Caco-2 (cell line): ENCODE results near the gene GNS. TPM values are rescaled to one million over a fixed set of nuclear protein-coding genes. Genes with fewer than 3 reads are reported as not detected.

ENCODE experiments used
- BruUV-seq: library from RNA; stranded (reverse); fragments of 400-500 nt; replicated peaks from 2 replicates; lab custom pipeline; 2021; lab: Mats Ljungman, UMichigan
- CTCF ChIA-PET: fragments of 300-600 bp; sonication (Branson Sonifier 250); formaldehyde crosslinking; loops from one replicate; lab custom pipeline; 2022; ENCODE audit warnings: antibody characterized with exemption; lab: Charles Lee
- POLR2A ChIA-PET: fragments of 300-600 bp; sonication (Branson Sonifier 250); formaldehyde crosslinking; loops from one replicate; lab custom pipeline; 2022; ENCODE audit warnings: antibody characterized with exemption; lab: Charles Lee
- DNase-seq, 2 experiments: peaks; one replicate each; pipeline versions ENCODE4 v3.0.0 to v3.0.0-alpha.2; 2020 to 2022
- H3K27me3 ChIP-seq: replicated peaks from 2 replicates; pipeline ENCODE4 v1.6.0; 2011; ENCODE audit warnings: low read length; ENCODE audit not compliant: control insufficient read depth, insufficient read depth
- H3K36me3 ChIP-seq: 2 replicates; pipeline ENCODE4 v1.5.1; 2011; ENCODE audit warnings: low read length; ENCODE audit not compliant: control insufficient read depth, insufficient read depth
- H3K4me1 ChIP-seq: fragments of 250-450 bp; sonication (Bioruptor Pico); 2 replicates; pipeline ENCODE4 v1.5.1; 2020; ENCODE audit warnings: mild to moderate bottlenecking
- H3K4me3 ChIP-seq: 2 replicates; pipeline ENCODE4 v1.5.1; 2011; ENCODE audit warnings: low read depth, mild to moderate bottlenecking, control low read depth, low read length
- H3K9me3 ChIP-seq: fragments of 250-450 bp; sonication (Bioruptor Pico); 2 replicates; pipeline ENCODE4 v1.5.1; 2020; ENCODE audit warnings: mild to moderate bottlenecking, moderate library complexity
- H3K27ac Mint-ChIP-seq: one replicate; pipeline ENCODE4 v1.8.0; 2022; ENCODE audit warnings: mixed read lengths; ENCODE audit not compliant: unreplicated experiment
- H3K27me3 Mint-ChIP-seq: one replicate; pipeline ENCODE4 v1.8.0; 2022; ENCODE audit warnings: mixed read lengths; ENCODE audit not compliant: insufficient read depth, unreplicated experiment
- H3K36me3 Mint-ChIP-seq: one replicate; pipeline ENCODE4 v1.8.0; 2022; ENCODE audit warnings: mild to moderate bottlenecking, mixed read lengths; ENCODE audit not compliant: insufficient read depth, unreplicated experiment
- H3K4me1 Mint-ChIP-seq: one replicate; pipeline ENCODE4 v1.8.0; 2022; ENCODE audit warnings: low read depth, mixed read lengths; ENCODE audit not compliant: unreplicated experiment
- H3K4me3 Mint-ChIP-seq: one replicate; pipeline ENCODE4 v1.8.0; 2022; ENCODE audit warnings: mild to moderate bottlenecking, moderate library complexity, mixed read lengths; ENCODE audit not compliant: unreplicated experiment
- H3K9me3 Mint-ChIP-seq: one replicate; pipeline ENCODE4 v1.8.0; 2022; ENCODE audit warnings: mixed read lengths; ENCODE audit not compliant: unreplicated experiment
- CTCF ChIP-seq, 2 experiments: fragments of 200-600 bp in 1 of 2; IDR thresholded peaks; 1 replicate in 1 of 2; 2 replicates in 1 of 2; pipeline versions ENCODE4 v1.5.1 to v1.8.0; 2011 to 2022; ENCODE audit warnings: antibody characterized with exemption in 1 of 2, control low read depth in 1 of 2, inconsistent platforms in 1 of 2, low read depth in 1 of 2, low read length in 1 of 2, mild to moderate bottlenecking in 1 of 2, moderate library complexity in 1 of 2; ENCODE audit not compliant: insufficient read depth in 1 of 2, severe bottlenecking in 1 of 2, unreplicated experiment in 1 of 2
- intact Hi-C: fragments of 100-400 bp; cut with micrococcal nuclease; formaldehyde crosslinking; loops from one replicate; pipeline ENCODE4 v1.10.0; 2022; ENCODE audit not compliant: unreplicated experiment
- total RNA-seq: library from RNA; stranded (reverse); gene quantifications from 2 replicates; pipeline ENCODE4 v1.2.3, GENCODE V29; 2022

GNS gene
- total RNA-seq, 1 experiment from 2014 or later = 75.1 TPM

- ChIA-PET POLR2A (no interaction called here), CTCF (no interaction called here)
- peaks cover 21% of the 10 kb centered on the region for H3K36me3 Mint-ChIP-seq
- H3K27me3 ChIP-seq = no peaks in the 10 kb centered on the region
- no peak overlapping the region for H3K27ac Mint-ChIP-seq
- no peak overlapping the region for H3K4me3 Mint-ChIP-seq
- DNase-seq = no peak
- no TSS peak for BruUV-seq
- peaks cover 21% of the 10 kb centered on the region for H3K4me1 ChIP-seq
- H3K27me3 Mint-ChIP-seq = no peaks in the 10 kb centered on the region
- peaks cover 11% of the 10 kb centered on the region for H3K4me1 Mint-ChIP-seq
- H3K9me3 Mint-ChIP-seq = no peaks in the 10 kb centered on the region
- intact Hi-C loops = no loop called here
- no peak overlapping the region for H3K4me3 ChIP-seq
- no peaks in the 10 kb centered on the region; the same call in 1 of the 2 replicates for H3K36me3 ChIP-seq
- no peaks in the 10 kb centered on the region for H3K9me3 ChIP-seq
- no peak for TF ChIP-seq CTCF (IDR thresholded peaks at IDR 0.05; ENCODE audit: insufficient read depth in 1 of 2, low read depth in 1 of 2, low read length in 1 of 2, severe bottlenecking in 1 of 2, unreplicated experiment in 1 of 2)
Measured at GRCh38 chr12:64747695-64748094, 11.5 kb downstream of the GNS start.

- CTCF ChIA-PET = no interaction called here
- Mint-ChIP-seq H3K36me3 (peaks cover 21% of the 10 kb centered on the region), H3K4me3 (no peak overlapping the region), H3K27ac (no peak overlapping the region), H3K9me3 (no peaks in the 10 kb centered on the region), H3K27me3 (no peaks in the 10 kb centered on the region), H3K4me1 (peaks cover 11% of the 10 kb centered on the region)
- intact Hi-C loops = no loop called here
- H3K36me3 ChIP-seq = peaks cover 2% of the 10 kb centered on the region; the same call in 1 of the 2 replicates
- H3K4me1 ChIP-seq = peaks cover 21% of the 10 kb centered on the region
- H3K4me3 ChIP-seq = no peak overlapping the region
- BruUV-seq = no TSS peak
- no peaks in the 10 kb centered on the region for H3K27me3 ChIP-seq
- no peaks in the 10 kb centered on the region for H3K9me3 ChIP-seq
- DNase-seq = no peak
- TF ChIP-seq CTCF (IDR thresholded peaks at IDR 0.05; ENCODE audit: insufficient read depth in 1 of 2, low read depth in 1 of 2, low read length in 1 of 2, severe bottlenecking in 1 of 2, unreplicated experiment in 1 of 2) = no peak
- POLR2A ChIA-PET = no interaction called here
Measured at GRCh38 chr12:64746663-64747062, 12.5 kb downstream of the GNS start.

- no peaks in the 10 kb centered on the region for H3K9me3 ChIP-seq
- no peak for DNase-seq
- BruUV-seq = no TSS peak
- Mint-ChIP-seq H3K36me3 (peaks cover 25% of the 10 kb centered on the region), H3K27ac (no peak overlapping the region), H3K27me3 (no peaks in the 10 kb centered on the region), H3K4me3 (no peak overlapping the region), H3K9me3 (no peaks in the 10 kb centered on the region), H3K4me1 (peaks cover 11% of the 10 kb centered on the region)
- peaks cover 2% of the 10 kb centered on the region; the same call in 1 of the 2 replicates for H3K36me3 ChIP-seq
- TF ChIP-seq CTCF (IDR thresholded peaks at IDR 0.05; ENCODE audit: insufficient read depth in 1 of 2, low read depth in 1 of 2, low read length in 1 of 2, severe bottlenecking in 1 of 2, unreplicated experiment in 1 of 2) = no peak
- H3K4me1 ChIP-seq = peaks cover 21% of the 10 kb centered on the region
- no peak overlapping the region for H3K4me3 ChIP-seq
- H3K27me3 ChIP-seq = no peaks in the 10 kb centered on the region
- intact Hi-C loops = no loop called here
- CTCF ChIA-PET = no interaction called here
- POLR2A ChIA-PET = no interaction called here
Measured at GRCh38 chr12:64745980-64746379, 13.2 kb downstream of the GNS start.
